ENCODE results near the gene DLG2. TPM values are rescaled to one million over a fixed set of nuclear protein-coding genes. Genes with fewer than 3 reads are reported as not detected.
A peak's percentile ranks its signal among the peaks of the same experiment; 100 is the strongest.

Gene DLG2
- total RNA-seq, 4 donors from 2014 or later: 11.0 to 34.2 (median 19.8) TPM

DNA sequence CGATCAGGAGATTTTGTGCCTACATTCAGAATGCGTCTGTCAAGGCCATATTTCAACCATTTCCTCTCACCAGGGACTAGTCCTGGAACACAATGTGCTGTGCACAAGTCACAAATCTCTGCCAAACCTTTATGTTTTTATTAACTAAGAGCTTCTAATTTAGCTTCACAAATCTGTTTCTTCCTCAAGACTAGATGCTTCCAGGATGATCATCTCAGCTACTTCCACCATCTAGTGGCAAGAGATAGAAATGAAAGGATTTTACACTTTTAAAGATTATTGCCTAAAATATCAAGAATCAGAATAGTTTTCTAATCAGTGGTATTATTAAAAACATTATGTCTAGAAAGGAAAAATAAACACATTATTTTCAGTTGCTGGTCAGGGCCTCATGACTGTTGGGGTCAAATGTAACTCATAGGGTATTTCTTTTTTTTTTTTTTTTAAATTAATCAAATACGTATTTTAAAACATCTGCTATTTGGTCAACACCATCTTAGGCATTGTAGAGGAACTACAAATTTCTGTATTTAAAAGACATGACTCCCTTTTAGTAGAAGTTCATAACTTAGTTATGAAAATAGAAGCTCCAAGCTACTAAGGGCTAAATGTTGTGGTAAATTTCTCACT is 1102.6 kb downstream of the DLG2 start:
- Histone ChIP-seq H3K27ac (peak overlapping the region in 2 of 4 donors; percentile 47 to 59), H3K36me3 (no peaks in the 10 kb centered on the region), H3K4me1 (peaks cover 6 to 39% (median 6%) of the 10 kb centered on the region in 3 donors), H3K27me3 (no peaks in the 10 kb centered on the region), H3K4me3 (no peak overlapping the region), H3K9me3 (no peaks in the 10 kb centered on the region)
- ATAC-seq: no peak
- WGBS, 2 donors (ENCODE audit: low coverage in 1 of 2): 56 to 65% methylated on average over 3 of the region's 3 CpGs
- TF ChIP-seq EP300 (IDR thresholded peaks at IDR 0.05) (no peak), POLR2AphosphoS5 (IDR thresholded peaks at IDR 0.05) (peak; percentile 60), POLR2A (IDR thresholded peaks at IDR 0.05) (no peak)
- TF ChIP-seq, protein P1, sequence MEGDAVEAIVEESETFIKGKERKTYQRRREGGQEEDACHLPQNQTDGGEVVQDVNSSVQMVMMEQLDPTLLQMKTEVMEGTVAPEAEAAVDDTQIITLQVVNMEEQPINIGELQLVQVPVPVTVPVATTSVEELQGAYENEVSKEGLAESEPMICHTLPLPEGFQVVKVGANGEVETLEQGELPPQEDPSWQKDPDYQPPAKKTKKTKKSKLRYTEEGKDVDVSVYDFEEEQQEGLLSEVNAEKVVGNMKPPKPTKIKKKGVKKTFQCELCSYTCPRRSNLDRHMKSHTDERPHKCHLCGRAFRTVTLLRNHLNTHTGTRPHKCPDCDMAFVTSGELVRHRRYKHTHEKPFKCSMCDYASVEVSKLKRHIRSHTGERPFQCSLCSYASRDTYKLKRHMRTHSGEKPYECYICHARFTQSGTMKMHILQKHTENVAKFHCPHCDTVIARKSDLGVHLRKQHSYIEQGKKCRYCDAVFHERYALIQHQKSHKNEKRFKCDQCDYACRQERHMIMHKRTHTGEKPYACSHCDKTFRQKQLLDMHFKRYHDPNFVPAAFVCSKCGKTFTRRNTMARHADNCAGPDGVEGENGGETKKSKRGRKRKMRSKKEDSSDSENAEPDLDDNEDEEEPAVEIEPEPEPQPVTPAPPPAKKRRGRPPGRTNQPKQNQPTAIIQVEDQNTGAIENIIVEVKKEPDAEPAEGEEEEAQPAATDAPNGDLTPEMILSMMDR (IDR thresholded peaks at IDR 0.05): peak; percentile 38 to 68 (median 54)

DNA sequence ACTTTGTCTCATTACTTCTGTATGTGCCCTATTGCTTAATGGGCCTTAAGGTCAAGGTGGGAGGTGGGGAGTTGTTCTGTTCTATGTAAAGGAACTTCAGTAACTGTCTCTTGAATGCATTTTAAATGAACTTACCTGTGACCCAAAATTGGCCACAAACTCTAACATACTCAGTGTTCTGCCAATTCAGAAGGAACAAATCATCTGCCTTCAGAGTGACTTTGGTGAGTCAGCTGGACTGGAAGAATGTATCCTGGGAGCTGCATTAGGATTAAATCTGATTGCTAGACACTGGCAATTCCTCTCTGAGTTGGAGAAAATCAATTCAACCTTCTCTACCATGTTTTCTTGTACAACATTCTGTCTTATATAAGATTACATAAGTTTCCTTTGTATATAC is 1104.8 kb downstream of the DLG2 start:
- H3K27me3 ChIP-seq: no peaks in the 10 kb centered on the region
- no peaks in the 10 kb centered on the region for H3K9me3 ChIP-seq
- H3K4me3 ChIP-seq: no peak overlapping the region
- H3K4me1 ChIP-seq: peaks cover 6 to 39% (median 6%) of the 10 kb centered on the region in 3 donors
- H3K36me3 ChIP-seq: no peaks in the 10 kb centered on the region
- peak overlapping the region in 1 of 4 donors; percentile 50 for H3K27ac ChIP-seq
- no peak for ATAC-seq
- TF ChIP-seq POLR2AphosphoS5 (IDR thresholded peaks at IDR 0.05) (peak; percentile 79), POLR2A (IDR thresholded peaks at IDR 0.05) (no peak)

DNA sequence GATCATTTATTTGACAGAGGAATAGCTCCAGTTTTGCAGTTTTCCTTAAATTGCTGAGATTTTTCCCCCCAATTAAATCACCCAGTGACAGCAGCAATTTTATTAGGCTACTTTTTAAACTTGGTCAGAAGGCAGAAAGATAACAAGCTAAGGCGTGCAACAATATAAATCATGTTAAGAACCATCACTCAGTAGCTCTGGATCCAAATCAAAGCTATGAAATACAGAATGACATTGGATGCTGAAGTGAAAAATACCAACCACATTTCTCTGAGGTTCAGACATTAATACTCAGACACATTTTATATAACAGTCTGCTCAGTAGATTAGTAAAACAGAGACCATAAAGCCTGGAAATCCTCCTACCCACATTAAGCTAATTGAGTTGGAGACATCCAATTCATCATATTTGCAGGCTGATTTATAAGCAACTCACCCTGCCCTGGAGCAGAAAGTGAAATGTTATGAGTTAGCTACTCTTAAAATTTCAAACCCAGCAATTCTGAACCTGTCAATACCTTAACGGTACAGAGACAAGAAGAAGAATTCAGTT is 1108.4 kb downstream of the DLG2 start:
- H3K36me3 ChIP-seq: no peaks in the 10 kb centered on the region
- H3K4me1 ChIP-seq: peaks cover 2 to 25% (median 6%) of the 10 kb centered on the region in 3 donors
- H3K27ac ChIP-seq: no peak overlapping the region
- TF ChIP-seq, protein P1 (IDR thresholded peaks at IDR 0.05): no peak
- no peak for TF ChIP-seq POLR2A (IDR thresholded peaks at IDR 0.05)
- no peak for TF ChIP-seq EP300 (IDR thresholded peaks at IDR 0.05)
- no peak for TF ChIP-seq POLR2AphosphoS5 (IDR thresholded peaks at IDR 0.05)
- H3K27me3 ChIP-seq: no peaks in the 10 kb centered on the region
- 47 to 81% methylated on average over 2 of the region's 2 CpGs for WGBS, 2 donors (ENCODE audit: low coverage in 1 of 2)
- no peaks in the 10 kb centered on the region for H3K9me3 ChIP-seq
- H3K4me3 ChIP-seq: no peak overlapping the region
- no peak for ATAC-seq

DNA sequence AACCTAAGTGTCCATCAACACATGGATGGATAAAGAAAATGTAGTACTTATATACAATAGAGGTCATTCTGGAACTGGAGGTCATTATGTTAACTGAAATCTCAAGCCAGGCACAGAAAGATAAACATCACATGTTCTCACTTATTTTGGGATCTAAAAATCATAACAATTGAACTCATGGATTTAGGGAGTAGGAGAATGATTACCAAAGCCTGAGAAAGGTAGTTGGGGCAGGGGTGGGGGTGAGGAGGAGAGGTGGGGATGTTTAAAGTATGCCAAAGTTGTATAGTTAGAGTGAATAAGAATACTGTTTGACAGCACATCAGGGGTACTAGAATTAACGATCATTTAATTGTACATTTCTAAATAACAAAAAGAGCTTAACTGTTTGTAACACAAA is 1112.7 kb downstream of the DLG2 start:
- Histone ChIP-seq H3K27me3 (no peaks in the 10 kb centered on the region), H3K4me3 (no peak overlapping the region), H3K9me3 (no peaks in the 10 kb centered on the region), H3K27ac (no peak overlapping the region), H3K4me1 (no peaks in the 10 kb centered on the region), H3K36me3 (no peaks in the 10 kb centered on the region)
- TF ChIP-seq, protein P1 (IDR thresholded peaks at IDR 0.05): no peak
- TF ChIP-seq POLR2A (IDR thresholded peaks at IDR 0.05) (no peak), POLR2AphosphoS5 (IDR thresholded peaks at IDR 0.05) (no peak)
- WGBS, 2 donors (ENCODE audit: low coverage in 1 of 2): 53 to 71% methylated on average over 1 of the region's 1 CpG
- no peak for ATAC-seq

DNA sequence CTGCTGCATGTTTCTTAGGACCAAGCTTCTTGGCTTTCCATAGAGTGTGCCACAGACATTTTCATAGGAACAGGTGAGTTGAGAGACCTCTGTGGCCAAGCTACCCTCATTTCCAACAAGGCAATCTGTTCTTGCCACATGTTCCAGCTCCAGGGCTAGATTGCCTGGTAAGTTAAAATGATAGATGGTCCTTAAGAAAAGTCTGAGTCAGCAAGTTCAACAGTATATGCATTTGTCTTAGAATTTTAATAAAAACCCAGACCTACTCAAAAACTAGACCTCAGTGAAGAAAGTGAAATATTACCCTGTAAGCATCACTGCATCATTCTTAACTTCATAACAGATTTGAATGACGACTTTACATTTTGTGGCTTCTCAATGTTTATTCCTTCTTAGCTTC is 1123.6 kb downstream of the DLG2 start:
- WGBS, 2 donors (ENCODE audit: low coverage in 1 of 2): 61 to 71% methylated on average over 1 of the region's 1 CpG
- Histone ChIP-seq H3K4me1 (no peaks in the 10 kb centered on the region), H3K36me3 (no peaks in the 10 kb centered on the region), H3K4me3 (no peak overlapping the region), H3K9me3 (no peaks in the 10 kb centered on the region), H3K27me3 (no peaks in the 10 kb centered on the region), H3K27ac (no peak overlapping the region)
- no peak for ATAC-seq
- TF ChIP-seq EP300 (IDR thresholded peaks at IDR 0.05): no peak

DNA sequence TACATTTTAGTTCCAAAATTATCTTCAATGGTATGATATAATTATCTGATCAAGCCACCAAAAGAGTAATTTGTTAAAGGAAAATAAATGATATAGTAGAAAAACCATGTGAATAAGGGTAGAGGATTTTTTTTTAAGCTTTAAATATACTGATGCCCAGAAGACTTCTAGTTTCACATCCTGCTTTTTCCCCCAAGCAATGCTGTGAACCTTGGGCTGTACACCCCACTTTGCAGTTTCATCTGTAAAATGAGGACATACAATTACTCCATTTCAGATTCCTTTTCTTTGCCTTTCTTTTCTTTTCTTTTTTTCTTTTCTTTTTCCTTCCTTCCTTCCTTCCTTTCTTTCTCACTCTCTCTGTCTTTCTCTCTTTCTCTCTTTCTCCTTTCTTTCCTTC is 1125.4 kb downstream of the DLG2 start:
- Histone ChIP-seq H3K27me3 (no peaks in the 10 kb centered on the region), H3K36me3 (no peaks in the 10 kb centered on the region), H3K4me3 (no peak overlapping the region), H3K27ac (no peak overlapping the region), H3K4me1 (no peaks in the 10 kb centered on the region), H3K9me3 (no peaks in the 10 kb centered on the region)
- TF ChIP-seq POLR2AphosphoS5 (IDR thresholded peaks at IDR 0.05): no peak
- TF ChIP-seq, protein P1 (IDR thresholded peaks at IDR 0.05): no peak
- no peak for TF ChIP-seq EP300 (IDR thresholded peaks at IDR 0.05)
- no peak for TF ChIP-seq POLR2A (IDR thresholded peaks at IDR 0.05)
- no peak for ATAC-seq
